Loucy (cell line): ENCODE data around the gene CORO2A.

Source experiments
- H2AFZ ChIP-seq: fragments of 200-600 bp; sonication (generic); 2 replicates; pipeline ENCODE4 v1.6.0; 2016; ENCODE audit warnings: antibody characterized with exemption, mild to moderate bottlenecking, low read length, moderate library complexity
- H3F3A ChIP-seq: fragments of 200-600 bp; 2 replicates; pipeline ENCODE4 v1.6.0; 2016; ENCODE audit warnings: antibody characterized with exemption, low read depth, mild to moderate bottlenecking
- H3K27me3 ChIP-seq: fragments of 200-600 bp; sonication (generic); 2 replicates; pipeline ENCODE4 v1.6.1; 2014; ENCODE audit warnings: low read length, mild to moderate bottlenecking; ENCODE audit not compliant: insufficient read depth, poor library complexity, severe bottlenecking
- H3K36me3 ChIP-seq: fragments of 200-600 bp; sonication (generic); 2 replicates; pipeline ENCODE4 v1.6.1; 2016; ENCODE audit warnings: low read length; ENCODE audit not compliant: insufficient read depth
- H3K4me1 ChIP-seq: fragments of 200-600 bp; sonication (generic); 2 replicates; pipeline ENCODE4 v1.5.1; 2014; ENCODE audit warnings: low read length, mild to moderate bottlenecking; ENCODE audit not compliant: insufficient read depth, poor library complexity, severe bottlenecking
- H3K4me2 ChIP-seq: fragments of 200-600 bp; sonication (generic); 2 replicates; pipeline ENCODE4 v1.6.0; 2014; ENCODE audit warnings: antibody characterized with exemption, low read length, low read depth, mild to moderate bottlenecking; ENCODE audit not compliant: poor library complexity, severe bottlenecking
- H3K4me3 ChIP-seq: fragments of 200-600 bp; sonication (generic); 2 replicates; pipeline ENCODE4 v1.5.1; 2014; ENCODE audit warnings: low read length, mild to moderate bottlenecking, mixed read lengths; ENCODE audit not compliant: poor library complexity, severe bottlenecking
- H3K79me2 ChIP-seq: fragments of 200-600 bp; sonication (generic); 2 replicates; pipeline ENCODE4 v1.6.1; 2014; ENCODE audit warnings: low read length; ENCODE audit not compliant: insufficient read depth
- H3K9ac ChIP-seq: fragments of 200-600 bp; sonication (generic); 2 replicates; pipeline ENCODE4 v1.6.0; 2014; ENCODE audit warnings: mild to moderate bottlenecking, low read depth, low read length, moderate library complexity; ENCODE audit not compliant: poor library complexity, severe bottlenecking
- H3K9me2 ChIP-seq: fragments of 200-600 bp; sonication (generic); replicated peaks from 2 replicates; pipeline ENCODE4 v1.6.1; 2016; ENCODE audit warnings: low read depth, low read length, mixed read lengths
- H3K9me3 ChIP-seq: fragments of 200-600 bp; sonication (generic); 2 replicates; pipeline ENCODE4 v1.6.1; 2014; ENCODE audit warnings: mild to moderate bottlenecking, antibody characterized with exemption, low read length, low read depth; ENCODE audit not compliant: insufficient read depth
- H4K20me1 ChIP-seq: fragments of 200-600 bp; sonication (generic); 2 replicates; pipeline ENCODE4 v1.6.0; 2014; ENCODE audit warnings: antibody characterized with exemption, low read length, mild to moderate bottlenecking; ENCODE audit not compliant: insufficient read depth, poor library complexity, severe bottlenecking
- CTCF ChIP-seq: fragments of 200-600 bp; sonication (generic); conservative IDR thresholded peaks from 2 replicates; pipeline ENCODE4 v1.5.1; 2014; ENCODE audit warnings: mild to moderate bottlenecking, antibody characterized with exemption, low read length
- EZH2phosphoT487 ChIP-seq: fragments of 200-600 bp; IDR thresholded peaks from 2 replicates; pipeline ENCODE4 v1.6.1; 2018; ENCODE audit warnings: antibody characterized with exemption, mild to moderate bottlenecking, moderate library complexity, borderline replicate concordance

The CORO2A gene

GRCh38 chr9:98195671-98196070 lies 3.2 kb upstream of the CORO2A start:
- Histone ChIP-seq H3K36me3 (no peaks in the 10 kb centered on the region), H4K20me1 (no peaks in the 10 kb centered on the region), H3K4me1 (peaks cover 7% of the 10 kb centered on the region), H3K9me2 (no peaks in the 10 kb centered on the region), H3K9ac (no peak overlapping the region), H2AFZ (no peak overlapping the region), H3K9me3 (no peaks in the 10 kb centered on the region), H3K27me3 (no peaks in the 10 kb centered on the region), H3K4me3 (no peak overlapping the region), H3K79me2 (no peaks in the 10 kb centered on the region), H3K4me2 (no peak overlapping the region), H3F3A (no peaks in the 10 kb centered on the region)
- TF ChIP-seq EZH2phosphoT487: no peak
- no peak for TF ChIP-seq CTCF

- Histone ChIP-seq H3K9me2 (no peaks in the 10 kb centered on the region), H2AFZ (peak overlapping the region; percentile 87; the same call in 1 of the 2 replicates), H3K36me3 (no peaks in the 10 kb centered on the region), H3K9ac (peak overlapping the region; percentile 58), H3K4me2 (peak overlapping the region; percentile 74), H4K20me1 (no peaks in the 10 kb centered on the region), H3K27me3 (no peaks in the 10 kb centered on the region), H3K9me3 (no peaks in the 10 kb centered on the region), H3F3A (no peaks in the 10 kb centered on the region), H3K79me2 (no peaks in the 10 kb centered on the region), H3K4me1 (peaks cover 13% of the 10 kb centered on the region), H3K4me3 (peak overlapping the region; percentile 76)
- TF ChIP-seq CTCF (0 out of 2 replicates have a peak, but pooled peaks have one; percentile 1), EZH2phosphoT487 (no peak)
Measured at GRCh38 chr9:98193336-98193944, 1.0 kb upstream of the CORO2A start.

- Histone ChIP-seq H3F3A (no peaks in the 10 kb centered on the region), H3K27me3 (no peaks in the 10 kb centered on the region), H2AFZ (peak overlapping the region; percentile 87), H4K20me1 (no peaks in the 10 kb centered on the region), H3K4me3 (peak overlapping the region; percentile 76), H3K4me1 (peaks cover 13% of the 10 kb centered on the region), H3K9me3 (no peaks in the 10 kb centered on the region), H3K79me2 (no peaks in the 10 kb centered on the region), H3K36me3 (no peaks in the 10 kb centered on the region), H3K4me2 (peak overlapping the region; percentile 74), H3K9ac (peak overlapping the region; percentile 65), H3K9me2 (no peaks in the 10 kb centered on the region)
- TF ChIP-seq CTCF (no peak), EZH2phosphoT487 (no peak)
Measured at GRCh38 chr9:98191671-98192502, 550 bp downstream of the CORO2A start.
